GM12872 (cell line): Measurements from ENCODE around the gene AZI2.
A peak's percentile ranks its signal among the peaks of the same experiment; 100 is the strongest.

Experiments
- TF ChIP-seq, protein P1 (sequence below): IDR thresholded peaks from 3 replicates; pipeline ENCODE4 v1.5.1; 2011; ENCODE audit warnings: low read depth, mild to moderate bottlenecking, low read length, moderate library complexity; ENCODE audit not compliant: insufficient read depth

AZI2 gene

DNA sequence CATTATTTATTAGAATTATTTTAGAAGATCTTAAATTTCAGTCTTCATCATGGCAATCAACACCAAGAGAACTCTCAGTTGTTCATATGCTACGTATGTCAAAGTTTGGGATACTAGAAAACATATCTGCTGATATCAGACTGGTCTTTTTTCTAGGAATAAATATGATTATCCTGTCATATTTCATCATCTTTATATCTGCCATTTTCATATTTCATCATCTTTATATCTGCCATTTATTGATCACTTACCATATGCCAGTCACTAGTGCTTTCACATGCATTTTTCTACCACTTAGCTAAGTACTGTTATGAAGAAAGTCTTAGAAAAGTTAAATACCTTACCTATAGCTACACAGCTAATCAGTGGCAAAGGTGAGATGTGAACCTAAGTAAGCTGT is 2.9 kb downstream of the AZI2 start:
- TF ChIP-seq, protein P1, sequence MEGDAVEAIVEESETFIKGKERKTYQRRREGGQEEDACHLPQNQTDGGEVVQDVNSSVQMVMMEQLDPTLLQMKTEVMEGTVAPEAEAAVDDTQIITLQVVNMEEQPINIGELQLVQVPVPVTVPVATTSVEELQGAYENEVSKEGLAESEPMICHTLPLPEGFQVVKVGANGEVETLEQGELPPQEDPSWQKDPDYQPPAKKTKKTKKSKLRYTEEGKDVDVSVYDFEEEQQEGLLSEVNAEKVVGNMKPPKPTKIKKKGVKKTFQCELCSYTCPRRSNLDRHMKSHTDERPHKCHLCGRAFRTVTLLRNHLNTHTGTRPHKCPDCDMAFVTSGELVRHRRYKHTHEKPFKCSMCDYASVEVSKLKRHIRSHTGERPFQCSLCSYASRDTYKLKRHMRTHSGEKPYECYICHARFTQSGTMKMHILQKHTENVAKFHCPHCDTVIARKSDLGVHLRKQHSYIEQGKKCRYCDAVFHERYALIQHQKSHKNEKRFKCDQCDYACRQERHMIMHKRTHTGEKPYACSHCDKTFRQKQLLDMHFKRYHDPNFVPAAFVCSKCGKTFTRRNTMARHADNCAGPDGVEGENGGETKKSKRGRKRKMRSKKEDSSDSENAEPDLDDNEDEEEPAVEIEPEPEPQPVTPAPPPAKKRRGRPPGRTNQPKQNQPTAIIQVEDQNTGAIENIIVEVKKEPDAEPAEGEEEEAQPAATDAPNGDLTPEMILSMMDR = no peak

- TF ChIP-seq, protein P1 = no peak
Measured at GRCh38 chr3:28343144-28343543, 5.5 kb downstream of the AZI2 start.

DNA sequence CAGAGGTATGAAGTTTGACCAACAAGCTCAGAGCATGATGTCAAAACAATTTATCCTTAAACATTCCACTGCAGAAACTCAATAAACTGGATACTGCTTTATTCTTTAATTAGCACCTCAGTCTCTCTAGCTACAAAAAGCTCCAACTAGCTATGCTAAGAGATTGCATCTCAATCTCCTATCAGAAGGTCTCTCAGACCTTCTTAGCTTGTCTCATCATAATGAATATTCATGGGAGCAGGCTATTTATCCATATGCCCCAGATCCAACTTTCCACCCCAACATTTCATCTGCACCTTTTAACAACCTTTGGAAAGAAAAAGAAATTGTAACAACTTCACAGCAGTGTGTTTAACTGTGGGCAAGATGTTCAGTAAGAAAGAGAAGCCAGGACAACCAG is 11.4 kb downstream of the AZI2 start:
- TF ChIP-seq, protein P1 = no peak

DNA sequence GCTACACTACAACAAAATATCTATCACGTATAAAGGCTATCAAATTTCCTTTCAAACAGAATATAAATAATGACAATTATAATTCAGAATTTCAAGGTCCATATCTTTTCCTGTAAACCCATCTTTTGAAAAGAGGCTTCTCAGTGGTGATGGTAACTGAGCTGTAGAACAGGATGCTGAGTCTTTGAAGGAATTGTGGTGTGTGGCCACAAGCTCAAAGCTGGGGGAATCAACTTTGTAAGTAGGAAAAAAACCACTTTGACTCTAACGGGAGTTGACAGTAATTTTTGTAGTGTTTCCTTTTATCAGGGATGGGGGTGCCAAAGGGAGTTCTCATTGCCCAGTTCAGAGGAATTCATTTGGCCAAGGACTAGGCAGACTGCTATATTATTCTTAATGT is 13.4 kb downstream of the AZI2 start:
- TF ChIP-seq, protein P1 = no peak

DNA sequence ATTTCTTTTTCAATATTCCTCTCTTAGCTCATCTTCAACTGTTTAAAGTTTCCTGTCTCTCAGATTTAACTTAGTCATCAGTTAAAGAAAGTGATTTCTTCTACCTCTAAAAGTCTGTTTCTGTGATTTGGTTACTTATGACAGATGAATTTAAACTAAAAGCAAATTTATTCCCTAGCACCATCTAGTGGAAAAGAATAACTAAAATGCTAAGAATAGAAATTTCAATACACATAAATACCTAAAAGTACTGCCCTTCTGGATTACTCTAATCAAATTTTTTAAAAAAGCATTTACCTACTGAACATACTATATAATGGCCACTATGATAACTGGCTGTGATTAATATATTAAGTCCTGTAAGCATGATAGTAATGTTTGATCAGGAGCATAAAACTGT is 14.1 kb downstream of the AZI2 start:
- TF ChIP-seq, protein P1 = no peak

DNA sequence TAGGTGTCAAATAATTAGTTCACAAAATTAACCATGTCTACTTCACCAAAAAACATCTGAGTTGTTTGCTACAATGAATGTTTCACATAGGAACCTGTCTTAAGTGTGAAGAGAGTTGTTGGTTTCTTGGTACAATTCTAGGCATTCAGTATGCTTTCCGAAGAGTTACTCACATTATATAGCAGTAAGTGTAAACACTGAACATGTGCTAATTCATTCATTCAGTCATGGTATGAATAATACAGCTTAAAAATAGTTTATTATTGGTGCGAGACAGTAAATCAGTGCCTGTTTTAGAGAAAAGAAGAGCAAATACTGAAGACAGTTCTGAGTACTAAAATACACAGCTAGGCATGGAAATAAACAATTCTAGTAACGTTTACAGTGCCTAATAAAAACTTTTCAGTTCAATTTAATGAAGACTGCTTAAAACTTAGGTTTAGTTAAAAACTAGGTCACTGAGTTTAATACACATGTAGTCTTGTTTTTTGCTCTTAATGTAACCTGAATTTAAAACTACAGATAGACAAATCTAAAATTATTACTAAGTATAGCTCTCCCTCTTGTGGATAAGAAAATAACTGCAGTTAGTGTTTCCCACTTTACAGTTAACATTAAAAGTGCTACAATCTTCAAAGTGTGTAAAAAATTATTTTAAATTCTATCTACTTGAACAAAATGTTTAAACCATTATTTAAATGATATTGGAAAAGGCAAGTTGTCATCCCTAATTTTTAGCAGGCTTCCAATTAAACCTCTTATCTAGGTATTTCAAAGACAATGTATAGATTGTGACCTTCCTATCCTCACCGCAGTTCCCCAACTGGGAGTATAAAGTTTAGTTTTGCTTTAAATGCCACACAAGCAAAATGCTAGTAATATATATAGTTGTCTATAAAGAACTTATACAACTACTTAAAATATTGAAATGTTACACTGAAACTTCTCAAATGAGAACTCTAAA is 20.2 kb downstream of the AZI2 start:
- TF ChIP-seq, protein P1 = peak; percentile 39; the same call in 1 of the 3 replicates

- TF ChIP-seq, protein P1 = no peak
Measured at GRCh38 chr3:28326458-28326926, 22.1 kb downstream of the AZI2 start.
